ENCODE measurements around the gene ZSWIM1.

The ZSWIM1 gene

GRCh38 chr20:45882469-45883099, 1.6 kb downstream of the ZSWIM1 start:
- H3K4me3 ChIP-seq (ENCODE audit: low read length), result peak overlapping the region; percentile 5; the same call in 1 of the 2 replicates

DNA sequence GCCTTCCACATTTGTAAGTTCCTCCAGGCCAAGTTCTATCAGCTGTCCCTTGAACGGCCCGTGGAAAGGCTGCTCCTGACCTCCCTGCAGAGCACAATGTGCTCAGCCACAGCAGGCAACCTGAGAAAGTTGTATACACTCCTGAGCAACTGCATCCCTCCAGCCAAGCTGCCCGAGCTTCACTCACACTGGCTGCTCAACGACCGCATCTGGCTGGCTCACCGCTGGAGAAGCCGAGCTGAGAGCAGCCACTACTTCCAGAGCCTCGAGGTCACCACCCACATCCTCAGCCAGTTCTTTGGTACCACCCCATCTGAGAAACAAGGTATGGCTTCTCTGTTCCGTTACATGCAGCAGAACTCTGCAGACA, 2.1 kb downstream of the ZSWIM1 start:
- DNase-seq (ENCODE audit: low read depth, low spot score), result peak; percentile 50

More at GRCh38 chr20:45882469-45883099, 1.6 kb downstream of the ZSWIM1 start:
- no peak for DNase-seq (ENCODE audit: low read depth, low spot score)

DNA sequence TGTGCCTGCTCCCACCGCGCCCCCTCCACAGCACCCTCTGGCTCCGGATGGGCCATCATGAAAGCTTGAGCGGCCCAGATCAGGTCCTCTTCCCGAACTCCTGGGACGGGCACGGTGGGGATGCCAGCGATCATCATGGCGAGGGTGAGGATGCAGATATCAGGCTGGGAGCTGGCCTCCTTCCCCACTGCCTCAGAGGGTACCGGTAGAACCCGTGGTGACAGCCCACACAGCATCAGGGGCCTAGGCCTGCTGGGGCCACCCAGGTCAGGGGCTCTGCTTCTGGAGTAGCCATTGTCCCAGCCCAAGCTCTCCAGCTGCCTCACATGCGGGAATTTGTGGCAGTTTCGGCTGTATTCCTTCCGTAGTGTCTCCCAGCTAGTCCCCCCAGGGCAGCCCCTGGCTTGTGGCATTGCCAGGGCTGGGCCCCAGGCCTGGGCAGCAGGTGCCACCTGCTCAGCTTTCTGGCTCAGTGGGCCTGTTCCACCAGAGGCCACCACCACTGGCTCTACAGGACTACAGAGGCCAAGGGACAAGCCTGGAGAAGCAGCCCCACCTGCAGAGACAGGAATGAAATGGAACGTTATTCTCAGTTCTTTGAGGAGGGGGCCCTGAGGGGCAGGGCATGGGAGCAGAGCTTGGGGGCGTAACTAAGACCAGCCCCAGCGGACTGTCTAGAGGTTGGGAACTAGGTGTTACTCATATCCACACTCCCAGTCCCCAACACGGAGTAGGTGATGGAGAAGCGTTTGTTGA, 5.7 kb downstream of the ZSWIM1 start:
- no peak overlapping the region for H3K4me3 ChIP-seq (ENCODE audit: low read length)
- no peak for DNase-seq (ENCODE audit: low read depth, low spot score)

More for the DNA sequence above, 2.1 kb downstream of the ZSWIM1 start:
- H3K4me3 ChIP-seq (ENCODE audit: low read length), result peak overlapping the region; percentile 5

DNA sequence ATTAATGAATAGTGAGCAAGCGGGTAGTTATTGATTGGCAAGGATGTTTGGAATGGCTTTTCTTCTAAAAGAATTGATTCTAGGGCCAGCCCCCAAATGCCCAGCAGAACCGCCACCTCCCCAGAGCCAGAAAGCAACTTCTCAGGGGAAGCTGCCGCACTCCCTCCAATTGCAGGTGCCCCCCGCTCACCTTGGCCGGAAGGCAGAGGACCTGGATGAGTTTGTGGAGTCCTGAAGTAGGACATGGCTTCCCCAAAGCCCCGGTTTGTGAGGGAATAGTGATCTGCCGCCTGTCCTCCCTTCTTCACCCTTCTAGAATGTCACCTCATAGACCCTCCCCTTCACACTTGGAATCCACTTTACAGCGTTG, 6.3 kb downstream of the ZSWIM1 start, which contains the start of gene SPATA25:
TSS of gene SPATA25 (minus strand) at position 277 of the 370 bp plus-strand sequence. CDS start at position 245, 32 bp downstream.
- H3K4me3 ChIP-seq (ENCODE audit: low read length), result no peak within 1 kb of the TSS
- no peak for DNase-seq (ENCODE audit: low read depth, low spot score)

DNA sequence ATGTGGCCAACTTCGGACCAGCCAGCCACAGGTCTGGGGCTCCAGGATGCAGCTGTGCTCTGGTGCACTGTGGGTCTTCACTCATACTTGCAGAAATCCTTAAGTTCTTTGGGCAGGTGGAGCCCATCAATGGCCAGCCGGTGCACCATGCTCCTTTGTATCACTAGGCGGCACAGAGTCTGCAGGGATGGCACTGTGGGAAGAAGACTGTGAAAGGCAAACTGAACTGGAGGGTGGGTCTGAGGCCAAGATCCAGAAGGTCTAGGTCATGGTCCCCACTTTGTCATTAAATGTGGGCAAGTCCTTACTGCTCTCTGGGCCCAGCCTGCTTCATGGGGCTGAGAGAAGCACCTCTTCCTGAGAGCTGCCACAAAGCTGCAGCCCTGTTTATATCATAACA, 7.7 kb downstream of the ZSWIM1 start:
- no peak overlapping the region for H3K4me3 ChIP-seq (ENCODE audit: low read length)
- no peak for DNase-seq (ENCODE audit: low read depth, low spot score)

DNA sequence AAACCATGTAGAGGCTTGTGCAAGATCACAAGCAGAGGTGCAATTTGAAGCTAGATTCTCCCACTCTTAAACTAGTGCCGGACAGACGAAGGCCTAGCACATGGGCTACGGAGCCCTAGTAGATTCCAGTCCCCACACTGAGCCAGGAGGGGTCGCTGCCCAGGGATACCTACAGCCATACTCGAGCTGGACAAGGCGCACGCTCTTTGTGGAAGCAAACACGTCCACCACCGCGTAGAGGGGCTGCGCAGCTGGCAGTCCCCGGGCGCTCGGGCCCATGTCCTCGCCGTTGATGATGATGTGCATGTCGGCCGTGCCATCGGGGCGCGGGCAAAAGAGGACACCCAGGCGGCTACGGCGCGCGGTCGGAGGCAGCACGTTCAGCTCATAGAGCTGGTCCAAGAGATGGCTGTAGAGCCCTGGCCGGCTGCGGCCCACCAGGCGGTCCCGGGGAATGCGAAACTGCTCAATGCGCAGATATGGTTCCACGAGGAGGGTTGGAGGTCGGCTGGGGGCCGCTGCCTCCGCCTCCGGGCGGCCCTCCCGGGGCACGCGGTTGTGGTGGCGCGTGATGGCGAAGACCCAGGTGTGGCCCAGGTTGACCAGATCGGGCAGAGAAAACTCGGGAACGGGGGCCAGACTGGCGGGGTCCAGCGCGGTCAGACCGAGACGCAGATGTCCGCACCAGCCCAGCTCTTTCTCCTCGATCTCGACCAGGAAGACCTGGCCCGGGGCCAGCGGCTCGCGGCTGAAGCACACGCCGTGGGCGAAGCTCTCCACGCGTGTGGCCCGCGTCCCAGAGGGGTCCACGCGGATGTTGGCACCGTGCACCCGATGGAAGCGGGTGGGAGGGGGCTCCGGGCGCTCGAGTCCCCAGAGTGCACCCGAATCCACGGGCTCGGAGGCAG, 9.3 kb downstream of the ZSWIM1 start:
- no peak for DNase-seq (ENCODE audit: low read depth, low spot score)

GRCh38 chr20:45890985-45891983, 10.3 kb downstream of the ZSWIM1 start, which contains the start of the genes CTSA and NEURL2:
TSS of gene CTSA (plus strand) at chr20:45891335. CDS start at chr20:45891569, 234 bp downstream.
TSS of gene NEURL2 (minus strand) at chr20:45891208. CDS start at chr20:45890991, 217 bp downstream.
- H3K4me3 ChIP-seq (ENCODE audit: low read length), result peak within 1 kb of the TSS; percentile 76
- DNase-seq (ENCODE audit: low read depth, low spot score), result peak; percentile 83

More for the DNA sequence above, 9.3 kb downstream of the ZSWIM1 start:
- H3K4me3 ChIP-seq (ENCODE audit: low read length), result peak overlapping the region; percentile 76

DNA sequence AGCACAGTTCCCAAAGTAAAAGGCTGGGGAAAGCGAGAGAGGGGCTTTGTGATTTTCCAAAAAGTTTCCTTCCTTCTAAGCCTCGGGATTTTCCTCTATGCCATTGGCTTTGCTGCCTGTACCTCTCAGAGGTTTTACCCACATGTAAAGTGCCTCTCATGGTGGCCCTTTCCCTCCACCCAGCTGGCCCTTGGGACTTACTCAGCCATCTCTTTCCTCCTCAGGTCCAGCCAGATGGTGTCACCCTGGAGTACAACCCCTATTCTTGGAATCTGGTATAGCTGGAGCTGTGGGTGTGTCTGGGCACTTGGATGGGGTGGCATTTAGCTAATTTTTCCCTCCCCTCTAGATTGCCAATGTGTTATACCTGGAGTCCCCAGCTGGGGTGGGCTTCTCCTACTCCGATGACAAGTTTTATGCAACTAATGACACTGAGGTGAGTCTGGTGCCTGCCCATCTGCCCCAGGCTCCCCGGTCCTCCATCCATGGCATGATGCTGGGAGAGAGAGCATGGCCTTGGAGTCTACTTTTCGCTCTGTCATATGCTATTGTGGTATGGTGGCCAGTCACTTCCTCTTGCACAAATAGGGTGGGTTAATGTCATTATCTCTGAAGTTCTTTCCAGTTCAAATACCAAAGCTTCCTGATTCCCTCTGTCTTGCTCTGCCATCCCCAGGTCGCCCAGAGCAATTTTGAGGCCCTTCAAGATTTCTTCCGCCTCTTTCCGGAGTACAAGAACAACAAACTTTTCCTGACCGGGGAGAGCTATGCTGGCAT, 11.2 kb downstream of the ZSWIM1 start:
- H3K4me3 ChIP-seq (ENCODE audit: low read length), result peak overlapping the region; percentile 76
- DNase-seq (ENCODE audit: low read depth, low spot score), result no peak

DNA sequence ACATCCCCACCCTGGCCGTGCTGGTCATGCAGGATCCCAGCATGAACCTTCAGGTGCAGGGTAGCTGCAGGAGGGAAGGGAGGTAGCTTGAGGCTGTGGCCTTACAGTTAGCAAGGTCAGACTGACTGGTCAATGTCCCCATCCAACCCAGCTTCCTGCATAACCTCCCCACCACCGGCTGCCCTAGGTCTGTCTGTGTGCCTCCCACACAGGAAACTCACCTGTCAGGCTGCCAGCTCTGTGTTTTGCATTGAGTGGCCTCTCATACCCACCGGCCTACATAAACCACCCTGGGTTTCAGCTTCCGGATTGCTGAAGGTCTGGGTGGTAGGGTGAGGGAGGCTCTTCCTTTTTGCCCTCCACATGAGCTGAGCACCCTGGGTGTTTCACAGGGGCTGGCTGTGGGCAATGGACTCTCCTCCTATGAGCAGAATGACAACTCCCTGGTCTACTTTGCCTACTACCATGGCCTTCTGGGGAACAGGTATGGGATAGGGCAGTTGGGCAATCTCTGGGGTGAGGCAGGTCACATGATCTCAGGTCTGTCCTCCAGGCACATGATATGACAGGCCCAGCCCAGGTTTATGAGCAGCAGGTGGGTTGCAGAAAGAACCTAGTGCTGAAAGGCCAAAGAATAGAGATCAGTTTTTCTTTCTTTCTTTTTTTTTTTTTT, 11.9 kb downstream of the ZSWIM1 start:
- H3K4me3 ChIP-seq (ENCODE audit: low read length), result no peak overlapping the region
- no peak for DNase-seq (ENCODE audit: low read depth, low spot score)

DNA sequence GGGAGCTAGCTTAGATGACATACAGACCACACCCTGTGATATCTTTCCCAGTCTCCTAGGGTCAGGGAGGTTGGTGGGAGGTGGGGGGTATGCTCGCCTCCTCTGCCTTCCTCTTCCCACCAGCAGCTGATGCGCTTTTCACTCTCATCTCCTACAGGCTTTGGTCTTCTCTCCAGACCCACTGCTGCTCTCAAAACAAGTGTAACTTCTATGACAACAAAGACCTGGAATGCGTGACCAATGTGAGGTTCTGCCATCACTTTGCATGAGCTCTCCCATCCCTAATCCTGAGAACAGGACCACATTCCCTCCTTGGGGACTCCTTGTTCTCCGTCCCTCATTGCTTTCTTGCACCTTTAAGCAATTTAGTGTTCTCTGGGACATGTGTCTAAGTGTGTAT, 12.8 kb downstream of the ZSWIM1 start:
- no peak overlapping the region for H3K4me3 ChIP-seq (ENCODE audit: low read length)
- no peak for DNase-seq (ENCODE audit: low read depth, low spot score)

DNA sequence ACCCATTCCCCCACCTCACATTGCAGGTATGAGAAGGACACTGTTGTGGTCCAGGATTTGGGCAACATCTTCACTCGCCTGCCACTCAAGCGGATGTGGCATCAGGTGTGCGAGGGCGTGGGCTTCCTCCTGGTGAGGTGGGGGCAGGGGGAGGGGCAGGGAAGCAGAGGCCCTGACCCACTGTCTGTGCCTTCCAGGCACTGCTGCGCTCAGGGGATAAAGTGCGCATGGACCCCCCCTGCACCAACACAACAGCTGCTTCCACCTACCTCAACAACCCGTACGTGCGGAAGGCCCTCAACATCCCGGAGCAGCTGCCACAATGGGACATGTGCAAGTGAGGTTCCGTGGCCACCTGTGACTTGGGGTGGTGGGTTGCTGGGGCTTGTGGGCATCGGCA, 13.8 kb downstream of the ZSWIM1 start:
- no peak overlapping the region for H3K4me3 ChIP-seq (ENCODE audit: low read length)
- DNase-seq (ENCODE audit: low read depth, low spot score), result no peak

DNA sequence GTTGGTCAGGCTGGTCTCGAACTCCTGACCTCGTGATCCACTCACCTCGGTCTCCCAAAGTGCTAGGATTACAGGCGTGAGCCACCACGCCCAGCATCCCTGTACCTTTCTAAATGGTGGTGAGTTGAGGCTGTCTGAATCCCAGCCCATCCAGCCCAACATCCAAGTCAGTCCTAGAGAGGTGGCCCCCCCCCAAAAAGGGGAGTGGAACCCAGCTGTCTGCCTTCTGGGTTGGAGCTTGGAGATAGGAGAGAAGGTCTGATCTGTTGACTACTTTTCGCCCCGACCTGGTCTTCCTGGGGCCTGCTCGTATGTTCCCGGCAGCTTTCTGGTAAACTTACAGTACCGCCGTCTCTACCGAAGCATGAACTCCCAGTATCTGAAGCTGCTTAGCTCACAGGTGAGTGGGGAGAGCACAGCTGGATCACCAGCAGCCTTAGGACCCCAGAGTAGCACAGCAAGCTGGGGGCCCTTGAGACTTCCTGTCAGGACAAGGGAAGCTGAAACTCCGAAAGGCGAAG, 15.7 kb downstream of the ZSWIM1 start:
- no peak for DNase-seq (ENCODE audit: low read depth, low spot score)

GRCh38 chr20:45897289-45897688, 16.3 kb downstream of the ZSWIM1 start:
- no peak overlapping the region for H3K4me3 ChIP-seq (ENCODE audit: low read length)
- no peak for DNase-seq (ENCODE audit: low read depth, low spot score)

More for the DNA sequence above, 15.7 kb downstream of the ZSWIM1 start:
- no peak overlapping the region for H3K4me3 ChIP-seq (ENCODE audit: low read length)

GRCh38 chr20:45897692-45898091, 16.7 kb downstream of the ZSWIM1 start:
- no peak for DNase-seq (ENCODE audit: low read depth, low spot score)
- no peak overlapping the region for H3K4me3 ChIP-seq (ENCODE audit: low read length)

DNA sequence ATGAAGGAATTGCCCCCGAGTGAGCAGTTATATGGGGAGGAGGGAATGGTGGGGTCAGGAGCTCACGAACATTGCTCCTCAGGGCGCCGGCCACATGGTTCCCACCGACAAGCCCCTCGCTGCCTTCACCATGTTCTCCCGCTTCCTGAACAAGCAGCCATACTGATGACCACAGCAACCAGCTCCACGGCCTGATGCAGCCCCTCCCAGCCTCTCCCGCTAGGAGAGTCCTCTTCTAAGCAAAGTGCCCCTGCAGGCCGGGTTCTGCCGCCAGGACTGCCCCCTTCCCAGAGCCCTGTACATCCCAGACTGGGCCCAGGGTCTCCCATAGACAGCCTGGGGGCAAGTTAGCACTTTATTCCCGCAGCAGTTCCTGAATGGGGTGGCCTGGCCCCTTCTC, 17.3 kb downstream of the ZSWIM1 start:
- no peak for DNase-seq (ENCODE audit: low read depth, low spot score)
- H3K4me3 ChIP-seq (ENCODE audit: low read length), result no peak overlapping the region

GRCh38 chr20:45899046-45899835, 18.2 kb downstream of the ZSWIM1 start:
- no peak overlapping the region for H3K4me3 ChIP-seq (ENCODE audit: low read length)
- no peak for DNase-seq (ENCODE audit: low read depth, low spot score)
